DMS79 treated with DMSO at 0.1 percent for 48 hours (cell line): ENCODE measurements around the gene NISCH.

ENCODE experiments used
- DNase-seq: peaks from one replicate; lab custom pipeline; 2025; lab: John Stamatoyannopoulos, UW

Gene NISCH

DNA sequence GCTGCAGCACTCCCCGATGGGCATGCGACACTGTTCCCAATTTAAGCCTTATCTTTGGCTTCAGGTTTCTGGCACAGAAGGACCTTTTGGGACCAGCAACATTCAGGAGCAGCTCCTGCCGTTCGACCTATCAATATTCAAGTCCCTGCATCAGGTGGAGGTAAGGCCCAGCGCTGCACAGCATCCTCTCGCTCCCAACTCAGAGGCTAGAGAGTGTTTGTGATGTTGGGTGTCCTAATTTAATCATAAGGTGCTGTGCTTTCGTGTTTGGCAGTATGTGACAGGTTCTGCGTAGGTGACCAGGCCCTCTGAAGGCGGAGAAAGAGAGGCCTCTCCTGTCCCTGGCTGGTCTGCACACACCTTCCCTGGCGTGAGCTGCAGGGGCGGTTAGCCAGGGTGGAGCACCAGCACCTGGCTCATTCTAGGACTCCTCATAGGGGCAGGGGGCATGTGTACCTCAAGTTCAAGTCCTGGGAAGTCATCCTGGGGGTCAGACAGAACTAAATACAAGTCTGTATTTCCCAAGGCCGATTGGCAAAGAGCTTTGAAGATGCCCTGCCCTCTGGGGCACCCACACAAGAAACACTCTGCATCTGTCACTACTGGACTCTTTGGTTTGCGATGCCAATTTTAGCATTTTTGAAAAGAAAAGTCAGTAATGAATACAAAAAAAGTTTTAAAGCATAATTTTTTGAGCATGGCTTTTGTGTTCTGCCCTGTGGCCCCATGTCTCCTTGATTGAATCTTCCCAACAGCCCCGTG, 17.0 kb downstream of the NISCH start:
- no peak for DNase-seq

DNA sequence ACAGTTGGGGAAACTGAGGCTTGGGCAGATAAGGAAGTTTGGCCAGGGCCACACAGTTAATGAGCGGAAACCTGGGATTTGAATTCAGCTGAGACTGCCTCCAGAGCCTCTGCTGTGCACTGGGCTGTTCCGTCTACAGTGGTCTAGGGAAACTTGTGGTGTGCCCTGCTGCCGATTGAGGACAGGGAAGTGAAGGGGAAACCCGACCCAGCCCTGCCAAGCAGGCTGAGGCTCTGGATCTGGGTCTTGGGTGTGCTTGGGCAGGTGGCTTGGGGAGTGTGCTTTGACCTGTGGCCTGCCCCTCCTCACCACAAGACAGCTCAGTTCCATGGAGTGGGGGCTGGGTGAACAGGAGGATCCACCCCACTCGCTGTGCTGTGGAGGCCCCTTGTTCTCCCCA, 17.6 kb downstream of the NISCH start:
- no peak for DNase-seq

- no peak for DNase-seq
Measured at GRCh38 chr3:52477076-52477795, 21.8 kb downstream of the NISCH start.

- DNase-seq = no peak
Measured at GRCh38 chr3:52477796-52478095, 22.3 kb downstream of the NISCH start.

DNA sequence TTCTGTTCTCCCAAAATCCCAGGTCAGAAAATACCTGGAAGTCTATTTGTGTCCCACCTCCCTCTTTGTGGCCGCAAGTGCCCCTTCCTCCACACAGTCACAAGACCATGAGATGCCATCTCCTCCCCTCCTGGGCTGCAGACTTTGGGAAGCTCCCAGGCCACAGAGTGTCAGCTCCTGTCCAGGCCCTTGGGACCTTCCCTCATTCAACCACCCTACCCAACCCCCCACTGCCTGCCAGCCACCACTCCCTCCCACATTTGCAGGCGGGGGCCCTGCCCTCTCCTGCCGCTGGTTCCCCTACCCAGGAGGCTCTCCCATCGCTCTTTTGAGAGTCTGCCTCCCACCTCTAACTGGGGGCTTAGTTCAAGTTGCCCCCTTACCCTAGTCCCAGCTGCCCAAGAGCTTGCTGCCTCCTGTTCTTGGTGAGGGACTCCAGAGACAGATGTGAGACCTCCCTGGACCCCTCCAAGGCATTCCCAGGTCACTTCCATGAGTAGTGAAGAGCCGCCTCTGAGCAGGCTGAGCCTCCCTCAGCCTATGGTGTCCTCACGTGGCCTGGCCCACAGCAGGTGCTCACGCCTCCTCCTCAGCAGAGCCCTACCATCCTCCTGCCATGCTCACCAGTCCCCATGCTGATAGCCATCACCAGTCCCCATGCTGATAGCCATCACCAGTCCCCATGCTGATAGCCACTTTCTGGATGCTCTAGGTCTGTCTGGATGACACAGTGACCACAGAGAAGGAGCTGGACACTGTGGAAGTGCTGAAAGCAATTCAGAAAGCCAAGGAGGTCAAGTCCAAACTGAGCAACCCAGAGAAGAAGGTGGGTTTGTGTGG, 23.9 kb downstream of the NISCH start:
- no peak for DNase-seq

- no peak for DNase-seq
Measured at GRCh38 chr3:52479877-52480575, 24.6 kb downstream of the NISCH start.

GRCh38 chr3:52480768-52481715, 25.6 kb downstream of the NISCH start:
- DNase-seq = no peak

DNA sequence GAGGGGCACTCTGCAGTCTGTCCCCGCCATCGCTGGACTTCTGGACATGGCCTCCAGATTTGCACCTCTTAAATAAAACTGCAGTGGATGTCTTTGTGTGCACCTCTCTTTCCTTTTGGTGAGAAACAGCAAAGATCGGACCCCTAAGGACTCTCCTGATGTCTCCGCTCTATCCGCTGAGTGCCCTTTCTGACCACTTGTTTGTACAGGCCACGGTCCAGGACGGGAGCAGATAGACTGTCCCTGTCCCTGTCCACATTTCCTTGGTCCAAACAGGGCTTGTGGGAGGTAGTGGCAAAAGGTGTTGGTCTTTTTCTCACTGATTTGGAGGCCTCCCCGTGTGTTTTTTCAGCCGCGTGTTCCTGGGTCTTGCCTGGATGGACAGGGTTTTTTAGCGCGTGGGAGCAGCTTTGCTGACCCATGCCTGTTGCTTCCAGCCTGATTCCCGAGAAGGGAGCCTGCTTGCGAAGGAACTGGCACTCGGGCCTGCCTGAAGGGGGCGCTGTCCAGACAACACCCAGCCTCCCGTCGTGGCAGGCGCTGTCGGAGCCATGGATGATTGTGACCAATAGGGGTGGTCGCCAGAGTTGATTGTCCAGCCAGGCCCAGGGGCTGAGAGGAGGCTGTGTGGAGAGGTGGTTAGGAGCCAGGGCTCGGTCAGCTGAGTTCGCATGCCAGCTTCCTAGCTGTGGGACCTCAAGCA, 26.6 kb downstream of the NISCH start:
- no peak for DNase-seq

DNA sequence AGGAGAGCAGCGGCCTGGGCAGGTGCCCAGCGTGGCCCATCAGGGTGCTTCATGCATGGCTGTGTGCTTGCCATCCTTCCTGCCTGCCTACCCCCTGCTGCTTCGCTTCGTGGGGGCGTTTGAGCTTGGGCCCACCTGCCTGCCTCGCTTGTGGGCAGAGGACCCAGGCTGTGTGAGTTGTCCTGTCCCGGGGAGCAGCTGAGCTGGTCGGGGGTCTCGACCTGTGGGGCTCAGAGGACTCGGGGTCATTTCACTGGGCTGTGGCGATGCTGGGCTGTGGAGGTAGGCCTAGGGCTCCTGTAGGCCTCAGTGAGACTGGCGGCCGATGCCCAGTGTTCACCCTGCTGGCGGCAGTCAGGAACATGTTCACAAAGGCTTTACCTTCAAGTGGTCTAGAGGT, 27.7 kb downstream of the NISCH start:
- DNase-seq = no peak

DNA sequence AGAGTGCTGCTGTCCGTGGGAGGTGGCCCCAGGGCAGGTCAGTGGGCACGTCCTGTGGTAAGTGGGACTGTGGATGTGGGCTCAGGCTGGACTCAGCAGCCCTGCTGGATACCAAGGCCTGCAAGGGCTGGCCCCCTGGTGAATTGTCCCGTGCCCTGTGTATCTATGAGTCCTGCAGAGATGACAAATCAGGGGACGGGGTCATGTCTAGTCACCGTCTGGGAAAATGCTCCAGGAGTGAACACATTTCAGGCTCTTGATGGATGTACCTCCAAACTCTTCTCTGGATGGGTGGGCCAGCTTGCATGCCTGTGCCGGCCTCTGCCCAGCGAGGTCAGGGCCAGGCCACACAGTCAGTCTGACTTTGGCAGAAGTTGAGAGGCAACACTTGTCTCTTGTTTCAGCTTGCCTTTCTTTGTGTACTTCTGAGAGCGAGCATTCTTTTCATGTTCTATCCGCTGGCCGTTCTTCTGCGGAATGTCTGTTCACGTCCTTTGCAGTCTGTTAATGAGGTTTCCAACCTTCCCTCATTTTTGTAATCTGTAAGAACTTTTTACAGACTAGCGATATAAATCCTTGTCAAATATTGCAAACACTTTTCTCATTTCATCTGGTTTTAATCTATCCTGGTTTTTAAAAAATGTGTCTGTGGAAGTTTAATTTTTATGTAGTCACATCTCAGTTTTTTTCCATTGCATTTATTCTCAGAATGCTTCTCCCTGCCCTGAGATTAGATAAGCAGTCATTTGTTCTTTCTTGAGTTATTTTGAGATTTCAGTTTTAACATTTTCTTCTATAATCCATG, 28.4 kb downstream of the NISCH start:
- no peak for DNase-seq

DNA sequence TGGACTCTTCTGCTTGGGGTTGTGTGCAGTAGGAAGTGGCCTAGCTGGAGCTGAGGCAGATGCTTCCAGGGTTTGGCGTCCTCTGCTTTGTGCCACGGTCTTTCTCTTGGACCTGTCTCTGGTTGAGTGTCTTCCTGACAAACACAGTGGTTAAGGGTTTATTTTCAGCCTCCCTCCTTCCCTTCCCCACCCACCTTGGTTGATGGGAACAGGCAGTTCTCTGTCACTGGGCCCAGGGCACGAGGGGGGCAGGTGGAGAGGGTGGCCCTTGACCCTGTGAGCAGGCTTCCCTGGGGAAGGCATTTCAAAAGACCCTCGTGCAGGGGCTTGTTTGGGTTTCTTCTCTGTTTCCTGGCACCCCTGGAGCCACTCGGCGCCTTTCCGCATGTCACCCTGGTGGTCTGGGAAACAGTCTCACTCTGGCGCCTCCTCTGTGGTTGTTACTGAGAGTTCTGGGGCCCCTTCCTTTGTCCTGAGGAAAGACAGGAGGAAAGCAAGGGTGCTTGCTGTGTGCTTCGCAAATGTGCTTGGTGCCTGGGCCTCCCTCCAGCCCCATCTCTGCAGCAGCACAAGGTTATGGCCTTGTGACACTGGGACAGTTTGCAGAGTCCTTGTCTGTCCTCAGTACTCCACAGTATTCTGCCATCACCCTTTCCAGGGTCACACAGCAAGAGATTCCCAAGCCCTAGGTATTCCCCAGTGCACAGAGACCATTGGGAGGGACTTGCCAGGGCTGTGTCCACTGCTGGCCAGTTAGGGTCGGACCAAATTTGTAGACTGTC, 29.5 kb downstream of the NISCH start:
- DNase-seq = no peak

- DNase-seq = no peak
Measured at GRCh38 chr3:52487050-52487787, 31.8 kb downstream of the NISCH start.

DNA sequence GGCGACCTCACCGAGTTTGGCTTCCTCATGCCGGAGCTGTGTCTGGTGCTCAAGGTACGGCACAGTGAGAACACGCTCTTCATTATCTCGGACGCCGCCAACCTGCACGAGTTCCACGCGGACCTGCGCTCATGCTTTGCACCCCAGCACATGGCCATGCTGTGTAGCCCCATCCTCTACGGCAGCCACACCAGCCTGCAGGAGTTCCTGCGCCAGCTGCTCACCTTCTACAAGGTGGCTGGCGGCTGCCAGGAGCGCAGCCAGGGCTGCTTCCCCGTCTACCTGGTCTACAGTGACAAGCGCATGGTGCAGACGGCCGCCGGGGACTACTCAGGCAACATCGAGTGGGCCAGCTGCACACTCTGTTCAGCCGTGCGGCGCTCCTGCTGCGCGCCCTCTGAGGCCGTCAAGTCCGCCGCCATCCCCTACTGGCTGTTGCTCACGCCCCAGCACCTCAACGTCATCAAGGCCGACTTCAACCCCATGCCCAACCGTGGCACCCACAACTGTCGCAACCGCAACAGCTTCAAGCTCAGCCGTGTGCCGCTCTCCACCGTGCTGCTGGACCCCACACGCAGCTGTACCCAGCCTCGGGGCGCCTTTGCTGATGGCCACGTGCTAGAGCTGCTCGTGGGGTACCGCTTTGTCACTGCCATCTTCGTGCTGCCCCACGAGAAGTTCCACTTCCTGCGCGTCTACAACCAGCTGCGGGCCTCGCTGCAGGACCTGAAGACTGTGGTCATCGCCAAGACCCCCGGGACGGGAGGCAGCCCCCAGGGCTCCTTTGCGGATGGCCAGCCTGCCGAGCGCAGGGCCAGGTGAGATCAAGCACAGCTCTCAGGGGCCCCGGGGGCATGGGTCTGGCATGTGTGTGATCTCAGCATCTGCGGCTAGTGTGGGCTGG, 32.6 kb downstream of the NISCH start:
- no peak for DNase-seq

GRCh38 chr3:52488746-52489145, 33.3 kb downstream of the NISCH start:
- DNase-seq = no peak

DNA sequence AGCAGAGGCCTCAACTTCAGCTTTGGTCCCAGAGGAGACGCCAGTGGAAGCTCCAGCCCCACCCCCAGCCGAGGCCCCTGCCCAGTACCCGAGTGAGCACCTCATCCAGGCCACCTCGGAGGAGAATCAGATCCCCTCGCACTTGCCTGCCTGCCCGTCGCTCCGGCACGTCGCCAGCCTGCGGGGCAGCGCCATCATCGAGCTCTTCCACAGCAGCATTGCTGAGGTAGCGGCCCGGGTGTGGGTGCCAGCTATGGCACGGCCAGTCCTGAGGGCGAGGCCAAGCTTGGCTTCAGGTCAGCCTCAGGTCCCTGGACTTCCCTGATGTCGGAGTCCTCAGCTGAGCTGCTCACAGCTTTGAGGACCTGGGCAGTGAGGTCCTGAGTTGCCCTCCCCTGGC, 34.0 kb downstream of the NISCH start:
- no peak for DNase-seq

GRCh38 chr3:52490035-52490938, 34.9 kb downstream of the NISCH start:
- DNase-seq = no peak
